NCI-H69 (cell line): ENCODE data around the gene MRO.
"Not testable (repeated sequence)": the region's sequence is repeated elsewhere in the genome, so short reads cannot be mapped to it uniquely, and the experiment has no call there.

ENCODE experiments used
- DNase-seq: peaks from one replicate; lab custom pipeline; 2025; lab: John Stamatoyannopoulos, UW

MRO gene

DNA sequence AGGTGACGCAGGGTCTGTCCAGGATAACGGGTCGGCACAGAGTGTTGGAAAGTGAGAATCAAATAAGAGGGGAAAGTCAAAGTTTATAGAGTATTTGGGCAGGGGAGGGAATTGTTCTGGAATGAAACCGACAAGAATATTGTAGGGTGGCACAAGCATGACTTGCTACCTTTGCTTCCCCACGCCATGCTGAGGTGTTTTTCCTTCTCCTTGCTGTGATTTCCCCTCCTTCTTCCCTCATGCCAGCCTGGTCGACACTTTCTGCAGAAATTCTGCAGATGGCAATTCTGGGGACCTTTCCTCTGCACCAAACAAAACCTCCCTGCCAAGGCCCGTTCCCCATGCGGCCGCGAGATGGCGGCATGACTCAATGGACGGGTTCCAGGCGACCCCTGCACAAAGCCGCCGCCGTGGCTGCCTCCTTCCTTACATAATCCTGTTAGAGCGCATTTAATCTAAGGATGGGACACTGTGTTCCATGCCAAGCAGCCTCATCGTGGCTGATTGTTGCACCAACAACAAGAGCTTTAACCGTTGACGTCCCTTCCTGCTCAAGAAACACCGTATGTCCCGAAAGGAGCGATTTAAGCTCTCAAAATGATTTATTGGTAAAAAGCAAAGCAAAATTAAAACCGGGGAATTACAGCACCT lies at the start of gene MRO:
MRO (minus strand) TSS at position 289 of the 651 bp plus-strand sequence. CDS start 10,616 bp downstream, outside the sequence.
- DNase-seq: peak; percentile 94

DNA sequence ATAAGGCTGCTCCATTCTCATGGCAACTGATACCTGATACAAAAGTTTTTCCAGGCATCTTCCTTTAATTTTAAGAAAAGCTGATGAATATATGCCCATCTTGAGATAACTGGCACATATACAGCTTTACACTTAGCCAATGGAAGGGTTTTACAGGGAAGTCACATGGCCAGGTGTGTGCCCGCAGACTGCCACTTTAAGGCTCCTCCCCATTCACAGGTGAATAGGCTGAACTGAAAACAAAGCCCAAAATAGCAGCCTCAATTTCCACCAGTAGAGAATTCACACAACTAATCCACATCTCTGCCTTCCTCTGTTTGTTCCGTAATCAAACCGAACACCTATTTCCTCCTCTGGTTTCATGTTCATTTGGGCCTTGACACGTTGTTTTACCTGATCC lies 49.3 kb upstream of the MRO start:
- peak; percentile 22 for DNase-seq

DNA sequence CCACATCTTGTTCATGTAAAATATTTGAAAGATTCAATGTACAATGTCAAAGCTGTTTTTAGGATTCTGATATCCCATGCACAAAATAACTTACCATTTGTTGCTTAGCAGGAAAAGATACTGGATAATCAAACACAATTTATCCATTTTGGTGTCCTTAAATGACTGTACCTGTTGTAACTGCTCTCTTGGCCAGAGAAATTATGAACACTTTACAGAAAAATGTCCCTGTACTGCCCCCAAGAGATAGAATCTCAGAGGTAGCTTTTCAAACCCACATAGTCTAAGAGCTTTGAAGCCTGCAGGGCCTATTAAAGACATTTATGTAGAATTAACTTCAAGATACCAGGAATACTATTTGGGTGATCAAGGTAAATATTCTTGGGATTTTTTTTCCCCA lies 46.9 kb upstream of the MRO start:
- DNase-seq: peak; percentile 60

DNA sequence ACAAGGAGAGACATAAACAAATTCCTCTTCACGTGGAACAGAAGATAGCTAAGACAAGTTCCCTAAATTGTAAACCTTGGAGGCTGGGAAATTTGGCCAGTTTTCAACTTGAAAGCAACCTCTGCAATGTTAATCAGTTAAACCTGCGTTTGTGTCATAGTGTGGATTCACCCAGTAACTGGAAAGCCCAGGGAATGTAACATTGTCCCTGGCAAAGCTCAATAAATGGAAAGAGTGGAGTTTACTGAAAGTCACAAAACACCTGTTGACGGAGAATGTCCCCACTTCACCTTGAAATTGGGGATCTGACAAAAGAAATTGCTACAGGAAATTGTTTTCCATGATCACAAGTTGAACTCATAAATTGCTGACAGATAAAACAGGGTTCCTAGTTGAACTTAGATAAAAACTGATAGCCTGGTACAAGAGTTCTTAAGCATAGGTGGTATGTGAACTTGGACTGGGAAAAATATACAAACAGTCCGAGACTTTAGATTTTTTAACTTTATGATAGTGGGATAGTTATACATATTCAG lies 44.1 kb upstream of the MRO start:
- DNase-seq: peak; percentile 20

DNA sequence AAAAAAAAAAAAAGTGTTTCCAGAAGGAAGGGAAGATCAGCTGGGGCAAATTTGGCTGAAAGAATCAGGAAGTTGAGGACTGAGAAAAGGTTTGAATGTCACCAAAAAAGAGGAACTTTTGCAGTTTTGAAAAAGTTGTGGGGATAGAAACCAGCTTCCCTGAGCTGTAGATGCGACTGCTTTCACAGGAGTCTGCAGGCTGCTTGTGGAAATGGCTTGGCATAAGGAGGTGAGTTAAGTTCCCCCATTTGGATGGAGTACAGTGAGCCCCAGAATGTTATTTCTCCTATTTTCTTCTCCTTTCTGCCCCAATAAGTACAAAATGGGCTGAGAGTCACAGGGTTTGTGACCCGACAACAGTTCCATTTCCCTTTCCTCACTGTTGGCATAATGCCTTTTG lies 42.6 kb upstream of the MRO start:
- no peak for DNase-seq

DNA sequence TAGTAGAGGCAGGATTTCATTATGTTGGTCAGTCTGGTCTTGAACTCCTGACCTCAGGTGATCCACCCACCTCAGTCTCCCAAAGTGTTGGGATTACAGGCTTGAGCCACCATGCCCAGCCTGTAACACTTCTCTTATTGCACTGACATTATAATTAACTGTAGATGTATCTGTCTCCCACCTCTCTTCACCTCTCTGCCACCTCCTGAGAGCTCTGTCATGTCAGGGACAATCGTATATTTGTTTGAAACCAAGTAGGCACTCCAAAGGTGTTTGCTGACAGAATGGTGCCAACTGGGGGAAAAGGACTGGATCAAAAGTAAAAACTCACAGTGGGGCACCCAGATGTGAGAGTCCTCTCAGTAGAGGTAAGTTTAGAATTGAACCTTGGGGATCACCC lies 41.8 kb upstream of the MRO start:
- DNase-seq: no peak

DNA sequence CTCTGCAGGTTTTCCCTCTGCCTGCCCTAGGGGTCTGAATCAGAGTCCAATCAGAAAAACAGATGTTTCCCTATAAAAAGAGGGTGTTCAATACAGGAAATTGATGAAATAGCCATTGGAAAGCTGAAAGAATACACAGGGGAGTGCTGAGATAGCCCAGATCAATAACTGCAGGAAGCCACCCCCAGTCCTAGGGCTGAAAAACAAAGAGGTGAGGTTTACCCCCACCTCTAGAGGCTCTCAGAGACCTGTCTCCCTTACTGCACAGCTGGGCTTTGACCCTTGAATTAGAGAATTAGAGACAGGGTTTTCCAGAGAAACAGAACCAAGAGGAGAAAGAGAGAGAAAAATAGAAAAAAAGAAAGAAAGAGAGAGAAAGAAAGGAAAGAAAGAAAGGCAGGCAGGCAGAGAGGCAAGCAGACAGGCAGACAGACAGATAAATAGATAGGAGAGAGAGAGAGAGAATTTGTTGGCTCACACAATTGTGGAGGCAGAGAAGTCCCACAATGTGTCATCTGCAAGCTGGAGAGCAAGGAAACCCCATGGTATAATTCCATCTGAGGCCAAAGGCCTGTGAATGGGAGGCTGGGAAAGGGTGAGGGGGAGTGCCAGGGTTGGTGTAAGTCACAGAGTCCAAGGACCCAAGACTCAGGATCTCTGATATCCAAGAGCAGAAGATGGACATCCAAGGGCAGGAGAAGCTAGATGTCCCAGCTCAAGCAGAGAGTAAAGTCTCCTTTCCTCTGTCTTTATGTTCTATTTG lies 40.2 kb upstream of the MRO start:
- no peak for DNase-seq

DNA sequence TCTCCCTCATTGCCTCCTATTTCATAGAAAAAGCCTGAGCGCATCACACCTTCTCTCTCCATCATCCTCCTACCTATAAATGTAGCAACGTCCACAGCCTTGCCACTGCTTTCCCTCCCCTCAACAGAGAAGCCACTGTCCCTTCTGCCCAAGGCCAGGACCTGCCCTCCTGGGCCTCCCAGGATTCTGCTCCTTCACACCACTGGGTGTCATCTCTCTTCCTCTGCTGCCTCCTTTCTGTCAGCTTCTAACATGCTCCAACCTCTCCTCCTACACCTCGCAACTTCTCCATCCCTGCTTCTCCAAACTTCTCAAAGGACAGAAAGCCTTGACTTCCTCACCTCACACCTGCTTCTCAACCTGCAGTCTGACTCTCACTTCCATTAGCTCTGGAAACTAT lies 37.9 kb upstream of the MRO start:
- no peak for DNase-seq

DNA sequence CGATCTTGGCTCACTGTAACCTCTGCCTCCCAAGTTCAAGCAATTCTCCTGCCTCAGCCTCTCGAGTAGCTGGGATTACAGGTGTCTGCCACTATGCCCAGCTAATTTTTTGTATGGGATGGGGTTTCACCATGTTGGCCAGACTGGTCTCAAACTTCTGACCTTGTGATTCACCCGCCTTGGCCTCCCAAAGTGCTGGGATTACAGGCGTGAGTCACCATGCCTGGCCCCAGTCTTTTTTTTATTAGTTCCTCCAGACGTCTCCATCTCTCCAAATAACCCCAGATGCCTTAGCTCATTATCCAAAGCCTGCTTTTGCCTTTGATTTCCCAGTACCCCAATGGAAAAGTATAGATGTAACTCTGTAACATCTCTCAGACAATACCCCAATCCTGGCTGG lies 37.4 kb upstream of the MRO start:
- DNase-seq: not testable (repeated sequence)

DNA sequence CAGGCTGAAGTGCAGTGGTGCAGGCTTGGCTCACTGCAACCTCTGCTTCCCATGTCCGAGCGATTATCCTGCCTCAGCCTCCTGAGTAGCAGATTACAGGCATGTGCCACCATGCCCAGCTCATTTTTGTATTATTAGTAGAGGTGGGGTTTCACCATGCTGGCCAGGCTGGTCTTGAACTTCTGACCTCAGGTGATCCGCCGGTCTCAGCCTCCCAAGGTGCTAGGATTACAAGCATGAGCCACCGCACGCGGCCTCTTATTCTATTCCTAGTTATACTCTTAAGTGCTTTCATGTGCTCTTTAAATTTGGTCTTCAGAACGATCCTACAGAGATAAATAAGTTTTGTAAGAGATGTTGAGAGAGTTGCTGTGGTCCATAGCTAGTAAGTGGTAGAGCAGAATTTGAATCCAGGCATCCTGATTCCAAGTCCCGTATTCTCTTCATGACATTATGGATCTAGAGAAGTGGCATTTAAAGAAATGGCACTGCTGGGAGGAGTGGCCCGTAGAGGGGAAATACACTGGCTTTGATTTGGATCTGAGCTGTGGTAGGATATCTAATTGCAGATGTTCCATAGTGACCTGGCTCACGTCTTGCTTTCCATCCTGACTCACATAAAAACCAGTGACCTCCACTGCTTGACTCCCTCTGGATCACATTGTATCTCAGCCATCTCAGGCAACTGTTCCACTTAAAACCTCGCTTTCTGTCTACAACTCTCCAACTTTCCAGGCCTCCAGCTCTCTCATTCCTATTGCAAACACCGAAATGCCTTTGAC lies 36.4 kb upstream of the MRO start:
- no peak for DNase-seq

DNA sequence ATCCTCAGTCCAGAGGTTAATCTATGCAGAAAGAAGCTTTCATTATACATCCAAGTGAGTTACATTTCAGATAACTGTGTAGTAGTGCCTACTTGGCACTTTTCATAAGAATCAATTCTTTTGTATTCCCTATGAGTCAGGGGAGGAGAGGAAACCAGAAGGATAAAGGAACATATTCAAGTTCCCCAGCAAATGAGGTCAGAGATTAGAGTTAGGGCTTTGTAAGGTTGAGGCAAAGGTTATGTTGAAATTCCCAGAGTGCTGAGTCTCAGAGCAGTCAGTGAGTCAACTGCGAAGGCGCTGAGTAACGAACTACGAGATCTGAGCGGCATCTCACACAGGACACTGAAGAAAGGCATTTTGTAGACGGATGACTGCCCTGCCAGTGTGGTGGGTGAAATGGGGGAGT lies 34.1 kb upstream of the MRO start:
- no peak for DNase-seq

DNA sequence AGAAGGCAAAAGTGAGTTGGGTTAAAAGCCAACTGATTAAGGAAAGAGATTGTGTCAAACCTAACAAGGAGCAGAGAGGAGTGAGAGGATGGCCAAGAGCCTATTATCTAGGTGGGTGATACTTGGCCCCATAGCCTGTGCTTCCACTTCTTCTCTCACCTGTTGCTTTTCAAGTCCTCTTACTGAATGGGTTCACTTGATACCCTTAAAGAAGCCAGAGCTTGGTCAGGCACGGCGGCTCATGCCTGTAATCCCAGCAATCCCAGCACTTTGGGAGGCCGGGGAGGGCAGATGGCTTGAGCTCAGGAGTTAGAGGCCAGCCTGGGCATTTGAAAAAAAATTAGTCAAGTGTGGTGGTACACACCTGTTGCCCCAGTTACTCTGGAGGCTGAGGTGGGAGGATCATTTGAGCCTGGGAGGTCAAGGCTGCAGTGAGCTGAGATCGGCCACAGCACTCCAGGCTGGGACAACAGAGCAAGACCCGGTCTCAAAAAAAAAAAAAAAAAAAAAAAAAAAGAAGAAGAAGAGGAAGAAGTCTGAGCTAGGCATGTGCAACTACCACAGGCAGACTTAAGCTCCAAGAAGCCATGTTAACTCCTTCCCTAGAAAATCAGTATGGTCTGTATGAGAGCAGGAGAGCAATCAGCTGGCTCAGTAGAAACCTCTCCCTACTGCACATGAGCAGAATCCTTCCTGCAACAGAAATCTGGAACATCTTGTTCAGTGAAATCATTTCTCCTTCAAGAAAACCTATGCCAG lies 30.7 kb upstream of the MRO start:
- no peak for DNase-seq

DNA sequence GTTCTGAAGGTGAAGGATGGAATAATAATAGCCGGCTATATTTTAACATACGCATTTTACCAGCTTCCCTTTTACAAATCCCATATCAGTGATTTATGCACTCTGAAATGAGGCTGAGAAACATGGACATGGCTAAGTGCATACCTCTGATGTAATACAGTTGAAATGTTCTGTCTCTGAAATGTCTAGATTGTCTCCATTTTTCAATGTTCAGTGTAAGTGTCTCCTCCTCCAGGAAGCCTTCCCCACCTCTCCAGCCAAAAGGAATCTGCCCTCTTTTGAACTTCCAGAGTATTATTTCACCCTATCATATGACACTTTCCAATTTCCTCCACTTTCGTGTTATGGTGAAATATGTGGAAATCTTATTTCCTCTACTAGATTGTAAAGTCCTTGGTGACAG lies 29.6 kb upstream of the MRO start:
- no peak for DNase-seq

DNA sequence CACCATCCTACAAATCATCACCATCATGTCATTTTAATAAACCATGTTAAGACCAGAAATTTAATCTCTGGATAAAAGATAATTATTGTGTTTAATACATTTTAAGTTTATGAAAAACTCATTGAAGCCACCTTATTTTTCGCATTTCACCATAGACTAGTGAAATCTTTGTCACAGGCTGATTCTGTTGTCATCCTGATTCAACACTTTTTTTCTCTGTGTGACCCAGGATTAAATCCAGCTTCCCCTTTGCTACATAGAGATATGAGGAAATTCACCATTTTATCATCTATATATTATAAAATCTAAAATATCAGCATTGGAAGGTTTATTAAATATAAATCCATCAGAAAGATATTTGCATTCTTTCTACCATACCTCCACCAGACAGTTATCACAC lies 29.2 kb upstream of the MRO start:
- no peak for DNase-seq

DNA sequence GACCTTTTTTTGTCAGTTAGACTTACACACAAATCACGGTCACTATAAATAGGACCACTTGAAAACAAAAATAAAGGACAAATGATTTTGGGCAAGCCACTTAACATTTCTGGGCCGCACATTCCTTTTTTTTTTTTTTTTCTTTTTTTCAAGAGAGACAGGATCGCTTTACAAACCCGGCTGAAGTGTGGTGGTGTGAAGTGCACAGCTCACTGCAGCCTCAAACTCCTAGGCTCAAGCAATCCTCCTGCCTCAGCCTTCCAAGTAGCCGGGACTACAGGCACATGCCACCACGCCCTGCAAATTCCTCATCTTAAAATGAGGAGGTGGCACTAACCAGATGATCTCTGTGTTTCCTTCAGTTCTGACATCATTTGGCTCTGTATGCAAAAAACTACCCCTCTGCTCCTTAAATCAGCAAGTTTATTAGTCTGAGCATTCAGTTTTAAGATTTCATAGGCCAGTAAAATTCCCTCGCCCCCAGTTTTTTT lies 28.3 kb upstream of the MRO start:
- no peak for DNase-seq

DNA sequence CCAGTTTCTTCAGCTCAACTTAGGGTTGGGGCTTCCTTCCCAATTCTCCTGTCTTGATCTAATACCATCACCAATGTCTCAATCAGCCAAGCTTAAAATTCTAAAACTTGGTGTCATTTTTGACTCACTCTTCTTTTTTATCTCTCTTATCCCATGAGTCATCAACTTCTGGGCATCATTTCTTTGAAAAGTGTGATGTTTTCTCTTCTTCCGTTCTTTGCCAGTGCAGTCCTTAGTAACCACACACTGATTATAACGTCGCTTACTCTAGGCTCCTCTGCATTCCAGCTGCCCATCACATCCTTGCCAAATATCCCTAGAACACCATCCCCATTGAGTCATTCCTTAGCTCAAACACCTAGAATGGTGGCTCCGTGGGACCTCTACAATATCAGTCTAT lies 27.4 kb upstream of the MRO start:
- no peak for DNase-seq

DNA sequence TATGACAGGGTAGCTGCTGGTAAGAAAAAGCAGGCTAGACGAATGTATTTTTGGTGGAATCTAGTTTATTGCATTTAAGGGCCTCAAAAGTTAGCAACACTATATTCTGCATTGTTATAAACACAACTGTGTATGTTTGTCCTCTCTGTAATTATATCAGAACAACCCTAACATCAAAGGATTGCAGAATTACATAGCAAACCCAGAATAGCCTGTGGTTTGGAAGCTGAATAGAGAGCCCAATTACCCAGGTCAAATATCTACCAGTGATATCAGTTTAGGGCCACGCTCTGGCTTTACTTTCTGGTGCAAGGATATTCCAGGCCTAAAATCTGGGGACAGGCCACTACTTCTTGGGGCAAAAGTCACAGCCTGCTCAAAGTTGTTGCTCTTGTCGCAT lies 25.1 kb upstream of the MRO start:
- no peak for DNase-seq

DNA sequence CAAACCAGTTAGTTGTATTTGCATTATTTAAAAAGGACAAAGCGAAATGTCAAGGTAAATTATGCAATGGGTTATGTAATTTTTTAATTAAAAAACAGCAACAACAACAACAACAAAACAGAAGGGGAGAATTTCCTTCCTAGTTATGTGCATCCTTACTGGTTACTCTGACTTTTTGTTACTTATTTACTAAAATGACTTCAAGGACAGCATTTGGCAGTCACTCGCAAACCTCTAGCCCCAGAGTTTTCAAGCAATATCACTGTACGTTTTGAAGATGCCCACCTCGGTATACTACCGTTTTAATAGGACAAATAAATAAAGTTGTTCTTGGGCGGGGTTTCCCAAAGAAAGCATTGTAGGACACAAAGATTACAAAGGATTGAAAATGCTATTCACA lies 24.7 kb upstream of the MRO start:
- no peak for DNase-seq

DNA sequence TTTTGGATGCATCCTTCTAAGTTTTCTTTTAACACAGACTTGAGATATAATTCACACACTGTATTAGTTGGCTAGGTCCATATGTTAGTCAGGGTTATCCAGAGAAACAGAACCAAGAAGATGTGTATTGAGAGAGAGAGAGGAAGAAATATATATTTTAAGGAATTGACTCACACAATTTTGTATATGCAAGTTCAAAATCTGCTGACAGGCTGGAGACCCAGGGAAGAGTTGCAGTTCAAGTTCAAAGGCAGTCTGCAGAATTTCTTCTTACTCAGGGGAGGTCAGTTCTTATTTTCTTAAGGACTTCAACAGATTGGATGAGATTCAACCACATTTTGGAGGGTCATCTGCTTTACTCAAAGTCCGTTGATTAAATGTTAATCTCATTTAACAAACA lies 23.0 kb upstream of the MRO start:
- DNase-seq: no peak

DNA sequence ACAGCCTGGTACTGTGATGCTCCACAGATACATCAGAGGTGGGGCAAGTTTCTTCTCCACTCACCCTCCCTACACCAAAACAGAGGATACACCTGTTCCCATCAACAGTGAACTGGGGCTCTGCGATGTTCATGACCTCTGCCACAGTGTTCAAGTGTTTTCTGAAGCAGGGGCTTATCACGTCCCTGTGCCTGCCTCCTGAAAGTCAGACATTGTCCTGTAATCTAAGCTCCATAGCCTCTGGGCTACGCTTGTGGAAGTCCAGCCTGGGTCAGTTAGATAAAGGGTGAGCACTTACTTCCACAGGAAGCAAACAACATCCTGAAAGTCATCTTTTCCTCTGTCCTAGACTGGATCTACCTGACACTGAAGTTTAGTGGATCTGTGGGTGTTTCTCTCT lies 20.2 kb upstream of the MRO start:
- no peak for DNase-seq

DNA sequence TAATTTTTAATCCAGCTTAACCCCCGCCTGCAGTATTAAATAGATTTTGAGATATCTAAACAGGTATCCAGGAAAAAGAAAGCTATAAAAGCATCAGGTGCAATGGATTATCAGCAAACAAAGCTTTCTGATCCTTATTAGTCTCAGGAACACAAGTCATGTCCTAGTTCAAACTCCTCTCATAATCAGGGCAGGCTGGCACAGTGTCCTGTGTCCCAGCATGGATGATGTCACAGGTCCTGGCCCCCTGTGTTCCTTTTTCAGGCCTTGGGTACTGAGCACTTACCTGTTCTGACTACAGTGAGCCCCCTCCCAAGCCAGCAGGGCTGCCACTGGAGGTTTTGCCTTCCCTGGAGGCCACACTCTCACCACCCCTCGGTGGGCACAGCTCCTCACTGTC lies 19.5 kb upstream of the MRO start:
- peak; percentile 19 for DNase-seq

DNA sequence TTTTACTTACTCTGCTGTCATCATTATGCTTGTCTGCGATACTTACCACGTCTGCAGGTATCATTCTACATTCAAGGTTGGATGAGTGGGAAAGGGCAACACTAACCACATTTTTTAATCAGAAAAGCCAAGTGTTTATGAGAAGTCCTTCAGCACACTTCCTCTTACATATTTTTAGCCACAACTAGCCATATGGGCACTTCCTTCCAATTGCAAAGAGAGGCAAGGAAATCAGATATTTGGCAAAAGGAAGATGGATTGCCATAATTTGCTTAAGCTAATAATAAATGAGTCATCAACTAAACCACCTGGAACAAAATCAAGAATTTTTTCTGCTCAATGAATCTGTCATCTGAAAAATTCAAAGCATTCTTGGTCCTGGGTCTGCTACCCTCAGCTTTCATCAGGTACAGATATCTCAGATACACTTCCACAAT lies 16.7 kb upstream of the MRO start:
- DNase-seq: peak; percentile 89
